IPS-20b (cell line): ENCODE results near the gene ENOPH1.
A peak's percentile ranks its signal among the peaks of the same experiment; 100 is the strongest.

Experiments
- H3K27ac ChIP-seq: one replicate; pipeline ENCODE4 v1.5.1; 2013; ENCODE audit warnings: low read length
- H3K27me3 ChIP-seq: 2 replicates; pipeline ENCODE4 v1.6.1; 2013; ENCODE audit warnings: mild to moderate bottlenecking, low read length, inconsistent platforms; ENCODE audit not compliant: insufficient read depth
- H3K36me3 ChIP-seq: 2 replicates; pipeline ENCODE4 v1.6.1; 2013; ENCODE audit warnings: low read depth, mild to moderate bottlenecking, inconsistent platforms, low read length, moderate library complexity; ENCODE audit not compliant: insufficient read depth
- H3K4me1 ChIP-seq: 2 replicates; pipeline ENCODE4 v1.6.1; 2013; ENCODE audit warnings: mild to moderate bottlenecking, control low read depth, inconsistent platforms, low read length, moderate library complexity; ENCODE audit not compliant: insufficient read depth
- H3K4me3 ChIP-seq: 2 replicates; pipeline ENCODE4 v1.5.1; 2013; ENCODE audit warnings: mild to moderate bottlenecking, low read length, inconsistent platforms
- H3K9ac ChIP-seq: 2 replicates; pipeline ENCODE4 v1.6.1; 2013; ENCODE audit warnings: low read depth, mild to moderate bottlenecking, inconsistent platforms, low read length, moderate library complexity
- H3K9me3 ChIP-seq: 2 replicates; pipeline ENCODE4 v1.6.1; 2013; ENCODE audit warnings: mild to moderate bottlenecking, low read depth, low read length, inconsistent platforms; ENCODE audit not compliant: insufficient read depth

Gene ENOPH1

DNA sequence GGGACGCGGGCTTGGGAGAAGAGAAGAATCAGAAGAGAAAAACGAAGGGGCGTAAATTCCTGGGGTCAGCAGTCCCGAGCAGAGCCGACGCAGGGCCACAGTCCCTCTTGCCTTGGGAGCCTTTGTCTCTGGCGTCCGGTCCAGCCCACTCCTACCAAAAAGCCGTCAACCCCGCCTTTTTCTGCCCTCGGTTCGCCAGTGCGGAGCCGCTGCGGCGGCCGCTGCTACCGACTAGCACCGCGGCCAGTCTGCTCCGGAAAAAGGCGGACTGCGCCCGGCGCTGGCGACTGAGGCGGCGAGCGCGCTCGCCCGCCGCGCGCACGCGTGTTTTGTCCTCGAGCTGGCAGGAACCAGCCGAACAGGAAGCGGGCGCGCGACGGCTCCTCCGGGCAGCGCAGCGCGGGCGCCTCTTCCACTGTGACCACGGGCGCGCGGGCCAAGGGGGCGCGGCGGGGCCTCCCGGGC is 630 bp upstream of the ENOPH1 start:
- Histone ChIP-seq H3K9me3 (no peaks in the 10 kb centered on the region), H3K27ac (peak overlapping the region; percentile 93), H3K27me3 (no peaks in the 10 kb centered on the region), H3K9ac (peak overlapping the region; percentile 100), H3K36me3 (peaks cover 50% of the 10 kb centered on the region), H3K4me3 (peak overlapping the region; percentile 96), H3K4me1 (peaks cover 18% of the 10 kb centered on the region; the same call in 1 of the 2 replicates)

DNA sequence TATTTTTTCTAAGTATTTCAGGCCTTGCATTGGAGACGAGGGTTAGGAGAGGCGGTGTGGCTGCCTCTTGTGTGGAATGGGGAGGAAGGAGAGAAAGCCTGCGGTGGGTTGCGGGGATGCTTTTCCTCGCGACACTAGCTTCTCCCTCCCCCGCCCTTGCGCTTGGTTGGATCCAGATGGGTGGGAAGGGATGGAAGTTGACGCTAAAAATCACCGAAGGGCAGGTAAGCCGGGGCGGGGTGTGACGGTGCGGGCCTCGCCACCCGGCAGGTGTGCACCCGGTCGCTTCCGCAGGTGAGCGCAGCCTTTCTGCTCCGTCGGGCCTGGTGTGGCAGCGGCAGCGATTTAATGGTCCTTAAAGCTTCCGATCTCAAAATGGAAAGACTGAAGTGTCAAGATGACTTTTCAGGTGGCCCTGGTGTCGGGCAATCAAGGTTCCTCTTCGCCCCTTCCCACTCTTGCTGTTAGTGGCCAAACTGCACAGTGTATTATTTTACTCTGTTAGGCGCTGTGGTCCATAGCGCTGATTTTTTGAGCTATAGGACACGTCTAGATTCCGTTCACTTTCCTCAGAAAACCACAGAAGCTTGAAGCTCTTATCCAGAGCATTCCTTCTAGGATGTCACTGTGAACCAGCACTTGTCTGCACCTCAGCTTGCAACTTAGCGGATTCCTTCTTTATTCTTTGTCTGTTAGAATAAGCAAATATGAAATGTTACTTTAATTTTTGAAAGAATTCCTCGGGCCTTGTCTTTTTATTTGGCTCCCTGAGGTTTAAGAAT is 765 bp downstream of the ENOPH1 start:
- Histone ChIP-seq H3K4me3 (peak overlapping the region; percentile 96), H3K9me3 (no peaks in the 10 kb centered on the region), H3K4me1 (peaks cover 18% of the 10 kb centered on the region; the same call in 1 of the 2 replicates), H3K27ac (peak overlapping the region; percentile 45), H3K27me3 (no peaks in the 10 kb centered on the region), H3K9ac (peak overlapping the region; percentile 100), H3K36me3 (peaks cover 45% of the 10 kb centered on the region)

DNA sequence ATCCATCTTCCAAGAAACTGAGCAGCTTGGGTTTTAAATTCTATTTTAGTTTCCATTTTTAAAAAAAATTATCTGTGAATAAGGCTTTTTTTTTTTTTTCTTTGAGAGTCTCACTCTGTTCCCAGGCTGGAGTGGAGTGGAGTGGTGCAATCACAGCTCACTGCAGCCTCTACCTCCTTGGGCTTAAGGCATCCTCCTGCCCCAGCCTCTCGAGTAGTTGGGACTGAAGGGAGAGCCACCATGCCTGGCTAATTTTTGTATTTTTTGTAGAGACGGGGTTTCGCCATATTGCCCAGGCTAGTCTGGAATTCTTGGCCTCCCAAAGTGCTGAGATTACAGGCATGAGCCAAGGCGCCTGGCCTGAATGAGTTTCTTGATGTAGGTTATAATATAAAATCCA is 1.4 kb downstream of the ENOPH1 start:
- Histone ChIP-seq H3K27me3 (no peaks in the 10 kb centered on the region), H3K9me3 (no peaks in the 10 kb centered on the region), H3K4me1 (peaks cover 15% of the 10 kb centered on the region; the same call in 1 of the 2 replicates), H3K4me3 (peak overlapping the region; percentile 96), H3K27ac (no peak overlapping the region), H3K36me3 (peaks cover 41% of the 10 kb centered on the region), H3K9ac (peak overlapping the region; percentile 100; the same call in 1 of the 2 replicates)

DNA sequence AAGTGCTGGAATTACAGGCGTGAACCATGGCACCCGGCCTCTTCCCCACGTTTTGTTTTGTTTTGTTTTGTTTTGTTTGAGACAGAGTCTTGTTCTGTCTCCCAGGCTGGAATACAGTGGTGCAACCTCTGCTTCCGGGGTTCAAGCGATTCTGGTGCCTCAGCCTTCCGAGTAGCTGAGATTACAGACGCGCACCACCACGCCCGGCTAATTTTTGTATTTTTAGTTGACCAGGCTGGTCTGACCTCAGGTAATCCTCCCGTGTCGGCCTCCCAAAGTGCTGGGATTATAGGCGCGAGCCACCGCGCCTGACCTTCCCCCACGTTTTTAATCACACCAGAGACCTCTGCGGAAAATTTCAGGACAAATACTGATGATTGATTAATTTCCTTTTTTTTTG is 2.2 kb downstream of the ENOPH1 start:
- peak overlapping the region; percentile 96 for H3K4me3 ChIP-seq
- H3K9me3 ChIP-seq: no peaks in the 10 kb centered on the region
- no peak overlapping the region for H3K27ac ChIP-seq
- H3K27me3 ChIP-seq: no peaks in the 10 kb centered on the region
- H3K4me1 ChIP-seq: peaks cover 21% of the 10 kb centered on the region
- H3K36me3 ChIP-seq: peaks cover 39% of the 10 kb centered on the region
- no peak overlapping the region; the same call in 1 of the 2 replicates for H3K9ac ChIP-seq

DNA sequence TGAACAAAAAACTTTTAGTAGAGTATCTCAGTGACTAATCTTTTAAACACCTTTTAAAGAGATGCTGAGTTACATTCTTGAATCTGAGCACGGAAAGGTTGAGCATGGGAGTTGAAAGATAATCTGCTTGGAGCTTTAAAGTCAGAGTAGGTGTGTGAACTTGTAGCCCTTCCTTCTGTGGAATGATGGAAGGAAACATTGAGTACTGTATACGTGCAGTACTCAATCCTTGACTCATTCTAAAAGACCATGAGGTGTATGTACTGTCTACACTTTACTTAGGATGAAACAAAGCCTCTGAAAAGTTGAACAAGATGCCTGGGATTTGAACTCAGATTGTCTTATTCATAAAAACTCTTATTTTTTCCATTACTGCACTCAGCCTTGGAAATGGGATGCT is 3.4 kb downstream of the ENOPH1 start:
- H3K4me3 ChIP-seq: peak overlapping the region; percentile 27
- no peak overlapping the region for H3K27ac ChIP-seq
- peaks cover 22% of the 10 kb centered on the region for H3K4me1 ChIP-seq
- no peak overlapping the region; the same call in 1 of the 2 replicates for H3K9ac ChIP-seq
- H3K36me3 ChIP-seq: peaks cover 28% of the 10 kb centered on the region
- no peaks in the 10 kb centered on the region for H3K9me3 ChIP-seq
- H3K27me3 ChIP-seq: no peaks in the 10 kb centered on the region

DNA sequence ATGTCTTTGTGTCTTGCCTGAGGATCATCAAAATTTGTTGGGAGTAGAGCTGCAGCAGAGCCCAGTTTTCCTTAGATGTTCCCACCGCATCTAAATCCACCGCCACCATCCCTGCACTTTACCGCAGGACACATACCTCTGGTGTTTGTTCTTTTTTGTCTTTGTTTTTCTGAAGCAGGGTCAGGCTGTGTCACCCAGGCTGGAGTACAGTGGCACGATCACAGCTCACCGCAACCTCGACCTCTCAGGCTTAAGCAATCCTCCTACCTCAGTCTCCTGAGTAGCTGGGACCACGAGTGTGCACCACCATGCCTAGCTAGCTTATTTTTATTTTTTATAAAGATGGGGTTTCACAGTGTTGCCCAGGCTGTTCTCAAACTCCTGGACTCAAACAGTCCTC is 4.6 kb downstream of the ENOPH1 start:
- H3K27me3 ChIP-seq: no peaks in the 10 kb centered on the region
- no peaks in the 10 kb centered on the region for H3K9me3 ChIP-seq
- no peak overlapping the region for H3K27ac ChIP-seq
- H3K4me1 ChIP-seq: peaks cover 22% of the 10 kb centered on the region
- peaks cover 32% of the 10 kb centered on the region for H3K36me3 ChIP-seq
- H3K9ac ChIP-seq: no peak overlapping the region
- H3K4me3 ChIP-seq: no peak overlapping the region

DNA sequence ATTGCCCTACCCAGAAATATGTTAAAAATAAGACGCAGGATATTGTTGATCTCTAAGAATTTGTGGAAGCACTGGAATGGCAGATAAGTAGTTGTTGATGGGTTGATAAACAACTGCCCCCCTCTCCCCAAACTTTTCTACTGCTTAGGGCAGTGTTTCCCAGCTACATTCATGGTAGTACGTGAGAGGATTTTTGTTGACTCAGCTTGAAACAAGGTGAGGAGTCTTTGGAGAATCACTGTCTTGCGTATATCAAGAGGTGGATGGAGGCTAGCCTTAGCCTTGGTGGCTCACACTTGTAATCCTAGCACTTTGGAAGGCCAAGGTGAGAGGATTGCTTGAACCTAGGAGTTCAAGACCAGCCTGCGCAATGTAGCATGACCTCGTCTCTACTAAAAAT is 5.7 kb downstream of the ENOPH1 start:
- Histone ChIP-seq H3K36me3 (peaks cover 32% of the 10 kb centered on the region), H3K4me1 (peaks cover 22% of the 10 kb centered on the region), H3K27me3 (no peaks in the 10 kb centered on the region), H3K4me3 (no peak overlapping the region), H3K27ac (no peak overlapping the region), H3K9me3 (no peaks in the 10 kb centered on the region), H3K9ac (no peak overlapping the region)

DNA sequence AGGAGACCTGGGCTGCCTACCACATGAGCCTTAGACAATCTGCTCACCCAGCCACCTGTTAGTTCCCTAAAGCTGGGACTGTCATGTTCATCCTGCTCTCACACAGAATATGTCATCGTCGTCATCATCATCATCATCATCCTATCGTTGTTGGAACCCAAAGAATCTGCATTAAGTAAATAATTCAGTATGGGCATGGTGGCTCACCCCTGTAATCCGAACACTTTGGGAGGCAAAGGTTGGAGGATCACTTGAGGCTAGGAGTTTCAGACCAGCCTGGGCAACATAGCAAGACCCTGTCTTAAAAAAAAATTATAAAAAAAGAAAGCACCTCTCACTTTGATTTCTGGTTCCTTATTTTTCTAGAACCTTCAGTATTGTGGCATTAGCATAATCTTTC is 6.4 kb downstream of the ENOPH1 start:
- peaks cover 19% of the 10 kb centered on the region for H3K4me1 ChIP-seq
- H3K9ac ChIP-seq: no peak overlapping the region
- H3K27ac ChIP-seq: no peak overlapping the region
- H3K27me3 ChIP-seq: no peaks in the 10 kb centered on the region
- H3K36me3 ChIP-seq: peaks cover 32% of the 10 kb centered on the region
- no peaks in the 10 kb centered on the region for H3K9me3 ChIP-seq
- H3K4me3 ChIP-seq: no peak overlapping the region

DNA sequence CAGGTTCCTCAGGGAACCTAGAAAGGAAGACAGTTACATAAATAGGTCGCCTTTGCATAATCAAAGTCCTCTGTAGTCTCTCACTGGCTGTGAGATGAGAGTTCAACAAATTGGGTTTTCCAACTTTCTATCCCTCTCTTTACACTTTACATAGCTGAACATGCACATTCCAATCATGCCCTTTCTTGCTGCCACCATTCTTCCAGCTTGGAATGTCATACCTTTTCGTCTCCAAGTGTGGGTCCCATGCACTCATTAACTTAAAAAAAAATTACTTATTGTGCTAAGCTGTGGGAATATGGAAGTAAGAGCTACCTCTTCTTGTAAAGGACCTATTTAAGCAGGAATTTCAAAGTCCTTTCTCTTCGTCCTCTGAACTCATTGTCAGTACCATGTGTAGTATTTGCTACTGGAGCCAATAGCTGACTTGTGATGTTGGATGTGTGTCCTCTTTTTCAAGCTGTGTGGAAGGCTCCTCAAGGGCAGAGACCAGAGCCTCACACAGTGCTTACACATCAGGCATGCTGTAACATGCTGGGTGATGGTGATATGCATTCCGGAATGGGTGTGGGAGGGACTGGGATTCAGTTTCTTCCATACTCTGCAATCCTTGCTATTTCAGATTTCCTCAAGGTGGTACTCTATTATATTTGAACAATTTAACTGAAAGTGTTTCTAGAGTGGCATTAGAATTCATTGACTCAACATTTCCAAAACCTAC is 7.1 kb downstream of the ENOPH1 start:
- Histone ChIP-seq H3K9ac (no peak overlapping the region), H3K36me3 (peaks cover 32% of the 10 kb centered on the region), H3K4me3 (no peak overlapping the region), H3K27me3 (no peaks in the 10 kb centered on the region), H3K9me3 (no peaks in the 10 kb centered on the region), H3K4me1 (peaks cover 18% of the 10 kb centered on the region), H3K27ac (no peak overlapping the region)

DNA sequence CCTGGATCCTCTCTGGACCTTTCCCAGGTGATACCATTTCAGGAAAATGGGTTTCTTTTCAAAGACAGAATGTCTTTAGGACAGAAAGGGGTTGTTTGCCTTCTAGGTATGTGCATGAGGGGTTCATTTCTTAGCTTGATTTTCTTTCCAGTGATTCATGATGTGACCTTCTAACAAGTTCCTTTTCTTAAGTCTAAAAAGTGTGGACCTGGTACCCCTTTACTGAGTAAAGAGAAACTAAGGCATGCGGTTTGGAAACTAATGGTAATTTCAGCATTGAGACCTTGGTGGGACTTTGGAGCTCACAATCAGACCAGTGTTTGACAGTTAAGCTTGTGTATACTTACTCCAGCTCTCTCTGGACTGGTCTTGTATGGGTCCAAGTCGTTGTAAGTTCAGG is 8.7 kb downstream of the ENOPH1 start:
- H3K4me3 ChIP-seq: no peak overlapping the region
- H3K9me3 ChIP-seq: no peaks in the 10 kb centered on the region
- no peaks in the 10 kb centered on the region for H3K27me3 ChIP-seq
- H3K9ac ChIP-seq: no peak overlapping the region
- H3K4me1 ChIP-seq: peaks cover 7% of the 10 kb centered on the region; the same call in 1 of the 2 replicates
- H3K36me3 ChIP-seq: peaks cover 28% of the 10 kb centered on the region
- no peak overlapping the region for H3K27ac ChIP-seq

DNA sequence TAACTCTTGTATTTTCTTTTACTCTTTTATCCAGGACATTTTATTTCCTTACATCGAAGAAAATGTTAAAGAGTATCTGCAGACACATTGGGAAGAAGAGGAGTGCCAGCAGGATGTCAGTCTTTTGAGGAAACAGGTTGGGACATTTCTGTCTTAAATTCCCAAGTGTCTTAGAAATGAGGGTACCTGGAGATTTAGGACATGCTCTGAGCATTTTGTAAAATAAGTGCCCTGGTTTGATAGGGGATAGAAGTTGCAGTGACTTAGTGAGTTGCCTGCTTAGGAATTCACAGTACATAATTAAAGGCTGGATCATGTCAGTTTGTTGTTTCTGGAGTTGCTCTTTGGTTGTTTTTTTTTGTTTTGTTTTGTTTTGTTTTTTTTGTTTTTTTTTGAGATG is 17.5 kb downstream of the ENOPH1 start:
- Histone ChIP-seq H3K27ac (no peak overlapping the region), H3K9ac (no peak overlapping the region), H3K36me3 (peaks cover 61% of the 10 kb centered on the region), H3K9me3 (no peaks in the 10 kb centered on the region), H3K4me3 (no peak overlapping the region), H3K4me1 (no peaks in the 10 kb centered on the region), H3K27me3 (no peaks in the 10 kb centered on the region)
